ENCODE data around the gene GJD4. TPM values are rescaled to one million over a fixed set of nuclear protein-coding genes. Genes with fewer than 3 reads are reported as not detected.
A peak's percentile ranks its signal among the peaks of the same experiment; 100 is the strongest.

The GJD4 gene
- total and polyA plus RNA-seq, 10 donors, result 0.03 to 0.10 TPM; not detected in 8

- WGBS, 5 donors, result 90 to 99% (median 96%) methylated on average over 4 to 5 of the region's 5 CpGs
- no peak for TF ChIP-seq POLR2AphosphoS5 (IDR thresholded peaks at IDR 0.05)
- TF ChIP-seq POLR2A (IDR thresholded peaks at IDR 0.05), result no peak
- no peak for TF ChIP-seq CTCF (IDR thresholded peaks at IDR 0.05 in 8 of 11, conservative IDR thresholded peaks at IDR 0.05 in 3 of 11)
- DNase-seq, result no peak
- Histone ChIP-seq H3K4me1 (peaks cover 7 to 31% (median 23%) of the 10 kb centered on the region in 6 donors), H3K27me3 (replicated peaks in 1 of 7) (no peaks in the 10 kb centered on the region), H3K4me3 (no peak overlapping the region), H3K36me3 (peaks cover 0 to 68% (median 5%) of the 10 kb centered on the region in 6 donors), H3K27ac (peak overlapping the region in 1 of 8 donors; percentile 19), H3K9me3 (no peaks in the 10 kb centered on the region)
- intact Hi-C loops (cut with DNase I; ENCODE audit: low total_unique reads), result no loop called here
Measured at GRCh38 chr10:35561715-35562114, 43.4 kb upstream of the GJD4 start.

- no peak for DNase-seq
- 88 to 100% (median 96%) methylated on average over 1 of the region's 1 CpG for WGBS, 5 donors
- Histone ChIP-seq H3K4me1 (peaks cover 7 to 31% (median 23%) of the 10 kb centered on the region in 6 donors), H3K36me3 (peaks cover 0 to 68% (median 10%) of the 10 kb centered on the region in 6 donors), H3K27ac (no peak overlapping the region), H3K9me3 (no peaks in the 10 kb centered on the region), H3K27me3 (replicated peaks in 1 of 7) (no peaks in the 10 kb centered on the region), H3K4me3 (no peak overlapping the region)
- intact Hi-C loops (cut with DNase I; ENCODE audit: low total_unique reads), result no loop called here
- TF ChIP-seq POLR2A (IDR thresholded peaks at IDR 0.05), result no peak
- no peak for TF ChIP-seq POLR2AphosphoS5 (IDR thresholded peaks at IDR 0.05)
- no peak for TF ChIP-seq CTCF (IDR thresholded peaks at IDR 0.05 in 8 of 11, conservative IDR thresholded peaks at IDR 0.05 in 3 of 11)
Measured at GRCh38 chr10:35562427-35562826, 42.7 kb upstream of the GJD4 start.

- 42 to 51% (median 46%) methylated on average over 13 of the region's 13 CpGs for WGBS, 5 donors
- intact Hi-C loops (cut with DNase I; ENCODE audit: low total_unique reads), result no loop called here
- peak; percentile 83 for DNase-seq
Measured at GRCh38 chr10:35563261-35563891, 41.8 kb upstream of the GJD4 start.

More at GRCh38 chr10:35563261-35563891, 41.8 kb upstream of the GJD4 start:
- Histone ChIP-seq H3K27me3 (replicated peaks in 1 of 7) (no peaks in the 10 kb centered on the region), H3K36me3 (peaks cover 0 to 75% (median 17%) of the 10 kb centered on the region in 6 donors), H3K27ac (peak overlapping the region in 1 of 8 donors; percentile 70), H3K9me3 (no peaks in the 10 kb centered on the region), H3K4me1 (peaks cover 7 to 31% (median 23%) of the 10 kb centered on the region in 6 donors), H3K4me3 (no peak overlapping the region)
- TF ChIP-seq POLR2AphosphoS5 (IDR thresholded peaks at IDR 0.05), result peak in 1 of 3 donors; percentile 37
- no peak for TF ChIP-seq POLR2A (IDR thresholded peaks at IDR 0.05)
- TF ChIP-seq CTCF (IDR thresholded peaks at IDR 0.05 in 8 of 11, conservative IDR thresholded peaks at IDR 0.05 in 3 of 11), result peak; percentile 69 to 94 (median 89)
